ENCODE results near the gene BOD1L2.

BOD1L2 gene

GRCh38 chr18:57188851-57189557 is 42.1 kb downstream of the BOD1L2 start:
- Histone ChIP-seq H3K4me1 (ENCODE audit: insufficient read depth, poor library complexity, severe bottlenecking) (no peaks in the 10 kb centered on the region), H3K27ac (ENCODE audit: poor library complexity, severe bottlenecking) (no peak overlapping the region), H3K36me3 (ENCODE audit: low read depth) (no peaks in the 10 kb centered on the region), H3K4me3 (ENCODE audit: severe bottlenecking) (no peak overlapping the region), H3K27me3 (ENCODE audit: insufficient read depth, poor library complexity, severe bottlenecking) (no peaks in the 10 kb centered on the region), H3K9me3 (ENCODE audit: severe bottlenecking) (no peaks in the 10 kb centered on the region)
- no peak for TF ChIP-seq CTCF (IDR thresholded peaks at IDR 0.05; ENCODE audit: poor library complexity, severe bottlenecking)
- ATAC-seq (ENCODE audit: low read depth), result no peak
- no peak for DNase-seq (ENCODE audit: low spot score)

DNA sequence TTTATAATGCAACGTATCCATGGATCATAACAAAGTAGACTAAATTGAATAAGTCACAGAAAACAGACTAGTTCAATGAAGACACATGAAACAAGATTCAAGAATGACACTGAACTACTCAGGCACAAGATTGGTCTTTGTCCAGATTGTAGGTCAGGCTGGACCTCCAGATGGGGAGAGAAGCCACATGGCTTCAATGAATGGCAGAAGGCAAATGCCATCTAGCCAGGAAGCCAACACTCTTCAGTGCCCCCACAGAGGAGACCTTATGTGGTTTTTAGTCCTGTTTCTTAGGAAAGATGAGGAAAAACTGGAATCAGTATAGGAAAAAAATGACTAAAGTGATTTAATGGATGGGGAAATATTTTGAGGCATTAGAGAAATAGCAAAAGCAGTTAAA is 43.1 kb downstream of the BOD1L2 start:
- Histone ChIP-seq H3K4me1 (ENCODE audit: insufficient read depth, poor library complexity, severe bottlenecking) (no peaks in the 10 kb centered on the region), H3K36me3 (ENCODE audit: low read depth) (no peaks in the 10 kb centered on the region), H3K9me3 (ENCODE audit: severe bottlenecking) (no peaks in the 10 kb centered on the region), H3K4me3 (ENCODE audit: severe bottlenecking) (no peak overlapping the region), H3K27ac (ENCODE audit: poor library complexity, severe bottlenecking) (no peak overlapping the region), H3K27me3 (ENCODE audit: insufficient read depth, poor library complexity, severe bottlenecking) (no peaks in the 10 kb centered on the region)
- no peak for TF ChIP-seq CTCF (IDR thresholded peaks at IDR 0.05; ENCODE audit: poor library complexity, severe bottlenecking)
- DNase-seq (ENCODE audit: low spot score) (no peak), ATAC-seq (ENCODE audit: low read depth) (no peak)

GRCh38 chr18:57194070-57194469 is 47.2 kb downstream of the BOD1L2 start:
- no peak for TF ChIP-seq CTCF (IDR thresholded peaks at IDR 0.05; ENCODE audit: poor library complexity, severe bottlenecking)
- H3K27me3 ChIP-seq (ENCODE audit: insufficient read depth, poor library complexity, severe bottlenecking), result no peaks in the 10 kb centered on the region
- no peak for ATAC-seq (ENCODE audit: low read depth)
- H3K9me3 ChIP-seq (ENCODE audit: severe bottlenecking), result no peaks in the 10 kb centered on the region
- H3K36me3 ChIP-seq (ENCODE audit: low read depth), result no peaks in the 10 kb centered on the region
- no peak overlapping the region for H3K27ac ChIP-seq (ENCODE audit: poor library complexity, severe bottlenecking)
- no peak overlapping the region for H3K4me3 ChIP-seq (ENCODE audit: severe bottlenecking)
- DNase-seq (ENCODE audit: low spot score), result no peak
- H3K4me1 ChIP-seq (ENCODE audit: insufficient read depth, poor library complexity, severe bottlenecking), result no peaks in the 10 kb centered on the region

DNA sequence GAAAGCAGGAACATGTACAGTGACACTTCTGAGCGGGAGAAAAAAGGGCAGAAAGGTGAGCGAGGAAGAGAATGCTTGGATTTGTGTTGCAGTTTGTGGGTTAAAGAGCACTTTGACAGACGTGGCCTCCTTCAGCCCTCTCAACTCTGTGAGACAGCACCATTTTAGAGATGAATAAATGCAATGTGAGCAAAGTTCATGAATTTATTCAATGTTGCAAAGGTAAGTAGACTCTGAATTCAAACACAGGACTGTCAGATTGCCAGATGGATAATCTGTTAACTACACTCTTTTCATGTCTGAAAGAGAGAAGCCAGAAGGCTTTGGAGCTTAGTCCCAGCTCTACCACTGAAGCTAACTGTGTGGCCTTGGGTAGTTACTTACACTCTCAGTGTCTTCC is 47.7 kb downstream of the BOD1L2 start:
- Histone ChIP-seq H3K27ac (ENCODE audit: poor library complexity, severe bottlenecking) (no peak overlapping the region), H3K27me3 (ENCODE audit: insufficient read depth, poor library complexity, severe bottlenecking) (no peaks in the 10 kb centered on the region), H3K9me3 (ENCODE audit: severe bottlenecking) (no peaks in the 10 kb centered on the region), H3K36me3 (ENCODE audit: low read depth) (no peaks in the 10 kb centered on the region), H3K4me1 (ENCODE audit: insufficient read depth, poor library complexity, severe bottlenecking) (no peaks in the 10 kb centered on the region), H3K4me3 (ENCODE audit: severe bottlenecking) (no peak overlapping the region)
- DNase-seq (ENCODE audit: low spot score) (no peak), ATAC-seq (ENCODE audit: low read depth) (no peak)
- no peak for TF ChIP-seq CTCF (IDR thresholded peaks at IDR 0.05; ENCODE audit: poor library complexity, severe bottlenecking)

DNA sequence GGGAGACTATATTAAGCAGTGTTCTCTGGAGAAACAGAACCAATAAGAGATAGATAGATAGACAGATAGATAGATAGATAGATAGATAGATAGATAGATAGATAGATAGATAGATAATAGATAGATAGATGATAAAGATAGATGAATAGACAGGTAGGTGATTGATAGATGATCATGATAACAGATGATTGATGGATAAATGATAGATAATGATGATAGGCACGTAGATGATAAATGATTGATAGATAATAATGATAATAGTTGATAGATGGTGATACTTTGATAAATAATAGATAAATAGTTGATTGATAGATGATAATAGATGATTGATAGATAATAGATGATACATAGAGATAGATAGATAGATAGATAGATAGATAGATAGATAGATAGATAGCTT is 48.5 kb downstream of the BOD1L2 start:
- no peak for ATAC-seq (ENCODE audit: low read depth)
- H3K36me3 ChIP-seq (ENCODE audit: low read depth), result no peaks in the 10 kb centered on the region
- H3K27ac ChIP-seq (ENCODE audit: poor library complexity, severe bottlenecking), result no peak overlapping the region
- no peaks in the 10 kb centered on the region for H3K27me3 ChIP-seq (ENCODE audit: insufficient read depth, poor library complexity, severe bottlenecking)
- no peak overlapping the region for H3K4me3 ChIP-seq (ENCODE audit: severe bottlenecking)
- no peak for DNase-seq (ENCODE audit: low spot score)
- no peak for TF ChIP-seq CTCF (IDR thresholded peaks at IDR 0.05; ENCODE audit: poor library complexity, severe bottlenecking)
- H3K4me1 ChIP-seq (ENCODE audit: insufficient read depth, poor library complexity, severe bottlenecking), result no peaks in the 10 kb centered on the region
- H3K9me3 ChIP-seq (ENCODE audit: severe bottlenecking), result no peaks in the 10 kb centered on the region
